SK-N-SH treated with all-trans-retinoic acid at 6 μM for 48 hours (cell line): ENCODE data around the gene PRCP.
"Not testable (repeated sequence)": the region's sequence is repeated elsewhere in the genome, so short reads cannot be mapped to it uniquely, and the experiment has no call there.

ENCODE experiments used
- ATAC-seq: fragments of 200-7000 bp; cut with Tn5 transposase; 3 replicates; pipeline ENCODE4 v1.9.1; 2020; ENCODE audit warnings: mild to moderate bottlenecking, moderate library complexity
- BACH2 ChIP-seq: fragments of 250-450 bp; sonication (Bioruptor Pico); IDR thresholded peaks from 2 replicates; pipeline ENCODE4 v1.9.0; 2021; ENCODE audit warnings: mild to moderate bottlenecking, borderline replicate concordance
- CREB5 ChIP-seq: fragments of 250-450 bp; sonication (Bioruptor Pico); IDR thresholded peaks from 2 replicates; pipeline ENCODE4 v1.5.1; 2020; ENCODE audit warnings: low read depth, mild to moderate bottlenecking, moderate library complexity
- CSDC2 ChIP-seq: fragments of 250-450 bp; sonication (Bioruptor Pico); IDR thresholded peaks from 2 replicates; pipeline ENCODE4 v1.5.0; 2020; ENCODE audit warnings: mild to moderate bottlenecking, moderate library complexity
- ESRRG ChIP-seq: fragments of 250-450 bp; sonication (Bioruptor Pico); IDR thresholded peaks from 2 replicates; pipeline ENCODE4 v1.6.1; 2021; ENCODE audit warnings: mild to moderate bottlenecking
- ISL1 ChIP-seq: fragments of 250-450 bp; sonication (Bioruptor Pico); IDR thresholded peaks from 2 replicates; pipeline ENCODE4 v2.1.2; 2022; ENCODE audit warnings: mild to moderate bottlenecking, moderate library complexity
- OSR1 ChIP-seq: fragments of 250-450 bp; sonication (Bioruptor Pico); IDR thresholded peaks from 2 replicates; pipeline ENCODE4 v1.8.0; 2022; ENCODE audit warnings: moderate library complexity, mild to moderate bottlenecking, inconsistent platforms
- PPARA ChIP-seq: fragments of 250-450 bp; sonication (Bioruptor Pico); IDR thresholded peaks from 2 replicates; pipeline ENCODE4 v1.5.0; 2020; ENCODE audit warnings: mild to moderate bottlenecking, borderline replicate concordance
- RARB ChIP-seq: fragments of 250-450 bp; sonication (Bioruptor Pico); IDR thresholded peaks from 2 replicates; pipeline ENCODE4 v1.8.0; 2021; ENCODE audit warnings: mild to moderate bottlenecking, moderate library complexity
- SNAI2 ChIP-seq: fragments of 250-450 bp; sonication (Bioruptor Pico); IDR thresholded peaks from 2 replicates; pipeline ENCODE4 v1.5.0; 2020; ENCODE audit warnings: mild to moderate bottlenecking, moderate library complexity
- TCF4 ChIP-seq: fragments of 250-450 bp; sonication (Bioruptor Pico); IDR thresholded peaks from 2 replicates; pipeline ENCODE4 v1.8.0; 2021; ENCODE audit warnings: mild to moderate bottlenecking, moderate library complexity, borderline replicate concordance
- TOX ChIP-seq: fragments of 250-450 bp; sonication (Bioruptor Pico); IDR thresholded peaks from 2 replicates; pipeline ENCODE4 v1.8.0; 2021; ENCODE audit warnings: mild to moderate bottlenecking, moderate library complexity, borderline replicate concordance
- TSHZ2 ChIP-seq: fragments of 250-450 bp; sonication (Bioruptor Pico); IDR thresholded peaks from 2 replicates; pipeline ENCODE4 v1.5.0; 2020; ENCODE audit warnings: mild to moderate bottlenecking, moderate library complexity
- ZC3H10 ChIP-seq: fragments of 250-450 bp; sonication (Bioruptor Pico); IDR thresholded peaks from 2 replicates; pipeline ENCODE4 v1.5.1; 2021; ENCODE audit warnings: mild to moderate bottlenecking, moderate library complexity
- ZFP3 ChIP-seq: fragments of 250-450 bp; sonication (Bioruptor Pico); IDR thresholded peaks from 2 replicates; pipeline ENCODE4 v1.5.0; 2020; ENCODE audit warnings: mild to moderate bottlenecking, moderate library complexity
- ZFP30 ChIP-seq: fragments of 450-650 bp; formaldehyde crosslinking; IDR thresholded peaks from 2 replicates; pipeline ENCODE4 v1.5.0; 2022; ENCODE audit warnings: mild to moderate bottlenecking, moderate library complexity
- ZNF565 ChIP-seq: fragments of 450-650 bp; formaldehyde crosslinking; conservative IDR thresholded peaks from 2 replicates; pipeline ENCODE4 v1.5.0; 2020; ENCODE audit warnings: low read depth, mild to moderate bottlenecking, moderate library complexity
- ZNF70 ChIP-seq: fragments of 450-650 bp; formaldehyde crosslinking; IDR thresholded peaks from 2 replicates; pipeline ENCODE4 v1.5.0; 2020; ENCODE audit warnings: mild to moderate bottlenecking, moderate library complexity
- ZNF8 ChIP-seq: fragments of 450-650 bp; formaldehyde crosslinking; IDR thresholded peaks from 2 replicates; pipeline ENCODE4 v1.5.0; 2020; ENCODE audit warnings: mild to moderate bottlenecking, moderate library complexity
- TF ChIP-seq, protein P1 (sequence below): fragments of 250-450 bp; sonication (Bioruptor Pico); IDR thresholded peaks from 2 replicates; pipeline ENCODE4 v1.8.0; 2021; ENCODE audit warnings: low read depth, mild to moderate bottlenecking, moderate library complexity, borderline replicate concordance
- TF ChIP-seq, protein P2 (sequence below): fragments of 250-450 bp; sonication (Bioruptor Pico); IDR thresholded peaks from 2 replicates; pipeline ENCODE4 v1.5.1; 2021; ENCODE audit warnings: mild to moderate bottlenecking, moderate library complexity
- TF ChIP-seq, protein P3 (sequence below): fragments of 250-450 bp; sonication (Bioruptor Pico); IDR thresholded peaks from 2 replicates; pipeline ENCODE4 v1.8.0; 2020; ENCODE audit warnings: mild to moderate bottlenecking, moderate library complexity, borderline replicate concordance

Gene PRCP

DNA sequence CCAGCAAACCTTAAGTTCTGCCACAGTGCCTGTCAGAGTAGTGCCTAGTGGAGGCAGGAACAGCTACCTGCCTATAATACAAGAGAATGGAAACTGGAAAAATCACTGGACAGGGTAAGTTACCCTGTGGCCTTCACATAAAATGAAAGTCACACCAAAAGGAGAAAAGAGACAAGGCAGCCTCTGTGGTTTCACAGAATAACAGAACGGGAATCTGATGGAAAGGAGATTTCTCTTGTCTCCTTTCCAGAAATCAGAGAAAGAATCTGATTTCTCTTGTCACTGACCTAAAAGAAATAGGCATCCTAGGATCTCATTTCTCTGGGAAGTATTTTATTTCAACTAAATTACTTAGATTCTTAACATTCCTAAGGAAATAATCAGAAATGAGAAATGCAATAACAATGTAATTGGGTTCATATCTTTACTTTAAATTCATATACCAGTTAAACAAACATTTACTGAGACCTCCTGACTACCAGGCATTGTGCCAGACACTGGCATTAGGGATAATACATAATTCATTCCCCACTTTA is 41.6 kb downstream of the PRCP start (continued):
- TF ChIP-seq TSHZ2, result no peak
- no peak for TF ChIP-seq SNAI2 (CRISPR knock-in tag)
- TF ChIP-seq, protein P1, sequence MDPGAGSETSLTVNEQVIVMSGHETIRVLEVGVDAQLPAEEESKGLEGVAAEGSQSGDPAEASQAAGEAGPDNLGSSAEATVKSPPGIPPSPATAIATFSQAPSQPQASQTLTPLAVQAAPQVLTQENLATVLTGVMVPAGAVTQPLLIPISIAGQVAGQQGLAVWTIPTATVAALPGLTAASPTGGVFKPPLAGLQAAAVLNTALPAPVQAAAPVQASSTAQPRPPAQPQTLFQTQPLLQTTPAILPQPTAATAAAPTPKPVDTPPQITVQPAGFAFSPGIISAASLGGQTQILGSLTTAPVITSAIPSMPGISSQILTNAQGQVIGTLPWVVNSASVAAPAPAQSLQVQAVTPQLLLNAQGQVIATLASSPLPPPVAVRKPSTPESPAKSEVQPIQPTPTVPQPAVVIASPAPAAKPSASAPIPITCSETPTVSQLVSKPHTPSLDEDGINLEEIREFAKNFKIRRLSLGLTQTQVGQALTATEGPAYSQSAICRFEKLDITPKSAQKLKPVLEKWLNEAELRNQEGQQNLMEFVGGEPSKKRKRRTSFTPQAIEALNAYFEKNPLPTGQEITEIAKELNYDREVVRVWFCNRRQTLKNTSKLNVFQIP (CRISPR knock-in tag), result no peak; the same call in 1 of the 2 replicates
- no peak for TF ChIP-seq PPARA
- TF ChIP-seq ESRRG (CRISPR knock-in tag), result peak; percentile 80; the same call in 1 of the 2 replicates
- TF ChIP-seq ZC3H10 (CRISPR knock-in tag), result no peak
- TF ChIP-seq TOX (CRISPR knock-in tag), result no peak
- TF ChIP-seq ZFP3 (CRISPR knock-in tag), result no peak
- TF ChIP-seq, all 23 proteins: peak for 4

DNA sequence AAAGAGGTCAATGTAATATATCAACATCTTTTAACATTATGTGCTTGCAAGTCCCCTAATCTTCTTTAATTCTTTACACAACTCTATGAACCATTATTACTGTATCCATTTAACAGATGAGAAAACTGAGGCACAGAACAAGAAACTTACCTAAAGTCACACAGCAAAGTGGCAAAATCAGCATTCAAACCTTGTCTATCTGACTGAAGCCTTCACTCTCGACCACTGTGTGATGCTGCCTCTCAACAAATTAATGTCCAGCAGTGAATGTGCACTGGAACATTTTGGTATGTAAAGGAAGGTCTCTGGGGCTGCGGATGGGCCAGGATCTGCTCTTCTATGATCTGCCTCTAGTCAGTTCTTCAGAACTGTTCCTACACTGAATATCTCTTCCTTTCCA is 42.1 kb downstream of the PRCP start:
- peak; percentile 69 for ATAC-seq
- TF ChIP-seq, protein P1 (CRISPR knock-in tag), result 0 out of 2 replicates have a peak, but pooled peaks have one; percentile 69
- TF ChIP-seq, protein P2, sequence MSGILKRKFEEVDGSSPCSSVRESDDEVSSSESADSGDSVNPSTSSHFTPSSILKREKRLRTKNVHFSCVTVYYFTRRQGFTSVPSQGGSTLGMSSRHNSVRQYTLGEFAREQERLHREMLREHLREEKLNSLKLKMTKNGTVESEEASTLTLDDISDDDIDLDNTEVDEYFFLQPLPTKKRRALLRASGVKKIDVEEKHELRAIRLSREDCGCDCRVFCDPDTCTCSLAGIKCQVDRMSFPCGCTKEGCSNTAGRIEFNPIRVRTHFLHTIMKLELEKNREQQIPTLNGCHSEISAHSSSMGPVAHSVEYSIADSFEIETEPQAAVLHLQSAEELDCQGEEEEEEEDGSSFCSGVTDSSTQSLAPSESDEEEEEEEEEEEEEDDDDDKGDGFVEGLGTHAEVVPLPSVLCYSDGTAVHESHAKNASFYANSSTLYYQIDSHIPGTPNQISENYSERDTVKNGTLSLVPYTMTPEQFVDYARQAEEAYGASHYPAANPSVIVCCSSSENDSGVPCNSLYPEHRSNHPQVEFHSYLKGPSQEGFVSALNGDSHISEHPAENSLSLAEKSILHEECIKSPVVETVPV (CRISPR knock-in tag), result peak; percentile 16; the same call in 1 of the 2 replicates
- no peak for TF ChIP-seq CREB5
- TF ChIP-seq ISL1 (CRISPR knock-in tag), result no peak

GRCh38 chr11:82857145-82857544 is 43.1 kb downstream of the PRCP start:
- no peak for ATAC-seq
- TF ChIP-seq TOX (CRISPR knock-in tag), result no peak
- no peak for TF ChIP-seq CSDC2 (CRISPR knock-in tag)
- TF ChIP-seq ISL1 (CRISPR knock-in tag), result no peak

DNA sequence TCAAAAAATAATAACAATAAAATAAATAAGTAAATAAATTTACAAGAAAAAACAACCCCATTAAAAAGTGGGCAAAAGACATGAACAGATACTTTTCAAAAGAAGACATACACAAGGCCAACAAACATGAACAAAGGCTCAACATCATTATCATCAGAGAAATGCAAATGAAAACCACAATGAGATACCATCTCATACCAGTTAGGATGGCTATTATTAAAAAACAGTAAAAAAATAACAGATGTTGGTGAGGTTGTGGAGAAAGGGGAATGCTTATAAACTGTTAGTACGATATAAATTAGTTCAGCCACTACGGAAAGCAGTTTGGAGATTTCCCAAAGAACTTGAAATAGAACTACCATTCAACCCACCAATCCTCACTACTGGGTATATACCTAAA is 44.6 kb downstream of the PRCP start:
- ATAC-seq, result no peak

GRCh38 chr11:82854916-82855315 is 45.3 kb downstream of the PRCP start:
- not testable (repeated sequence) for ATAC-seq

More for the DNA sequence above, 44.6 kb downstream of the PRCP start:
- TF ChIP-seq ZFP3 (CRISPR knock-in tag), result no peak
- TF ChIP-seq, all 23 proteins: peak for 0

DNA sequence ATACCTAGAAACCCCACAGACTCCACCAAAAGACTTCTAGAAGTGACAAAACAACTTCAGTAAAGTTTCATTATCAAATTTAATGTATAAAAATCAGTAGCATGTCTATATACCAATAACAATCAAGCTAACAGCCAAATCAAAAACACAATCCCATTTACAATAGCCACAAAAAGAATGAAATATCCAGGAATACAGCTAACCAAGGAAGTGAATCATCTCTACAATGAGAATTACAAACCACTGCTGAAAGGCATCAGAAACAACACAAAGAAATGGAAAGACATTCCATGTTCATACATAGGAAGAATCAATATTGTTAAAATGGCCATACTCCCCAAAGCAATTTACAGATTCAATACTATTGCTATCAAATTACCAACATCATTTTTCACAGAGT is 46.0 kb downstream of the PRCP start:
- ATAC-seq, result no peak
- TF ChIP-seq OSR1 (no peak), ZNF70 (no peak), RARB (no peak), ZFP30 (CRISPR knock-in tag) (no peak), ZNF8 (CRISPR knock-in tag) (no peak), BACH2 (no peak), ZNF565 (CRISPR knock-in tag) (no peak), SNAI2 (CRISPR knock-in tag) (no peak), TCF4 (no peak), ISL1 (CRISPR knock-in tag) (no peak), PPARA (no peak), ZFP3 (CRISPR knock-in tag) (no peak)
- TF ChIP-seq, protein P3, sequence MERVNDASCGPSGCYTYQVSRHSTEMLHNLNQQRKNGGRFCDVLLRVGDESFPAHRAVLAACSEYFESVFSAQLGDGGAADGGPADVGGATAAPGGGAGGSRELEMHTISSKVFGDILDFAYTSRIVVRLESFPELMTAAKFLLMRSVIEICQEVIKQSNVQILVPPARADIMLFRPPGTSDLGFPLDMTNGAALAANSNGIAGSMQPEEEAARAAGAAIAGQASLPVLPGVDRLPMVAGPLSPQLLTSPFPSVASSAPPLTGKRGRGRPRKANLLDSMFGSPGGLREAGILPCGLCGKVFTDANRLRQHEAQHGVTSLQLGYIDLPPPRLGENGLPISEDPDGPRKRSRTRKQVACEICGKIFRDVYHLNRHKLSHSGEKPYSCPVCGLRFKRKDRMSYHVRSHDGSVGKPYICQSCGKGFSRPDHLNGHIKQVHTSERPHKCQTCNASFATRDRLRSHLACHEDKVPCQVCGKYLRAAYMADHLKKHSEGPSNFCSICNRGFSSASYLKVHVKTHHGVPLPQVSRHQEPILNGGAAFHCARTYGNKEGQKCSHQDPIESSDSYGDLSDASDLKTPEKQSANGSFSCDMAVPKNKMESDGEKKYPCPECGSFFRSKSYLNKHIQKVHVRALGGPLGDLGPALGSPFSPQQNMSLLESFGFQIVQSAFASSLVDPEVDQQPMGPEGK, result no peak
